Hepatocyte (in vitro differentiated cells): ENCODE measurements around the gene MSMO1.

Source experiments
- EZH2 ChIP-seq: fragments of 200-600 bp; sonication (generic); IDR thresholded peaks from 2 replicates; pipeline ENCODE4 v1.6.1; 2016; ENCODE audit warnings: antibody characterized with exemption, mild to moderate bottlenecking, borderline replicate concordance
- TF ChIP-seq, protein P1 (sequence below): fragments of 200-600 bp; sonication (generic); IDR thresholded peaks from 2 replicates; pipeline ENCODE4 v1.5.1; 2016; ENCODE audit warnings: antibody characterized with exemption, mild to moderate bottlenecking; ENCODE audit not compliant: poor library complexity

DNA sequence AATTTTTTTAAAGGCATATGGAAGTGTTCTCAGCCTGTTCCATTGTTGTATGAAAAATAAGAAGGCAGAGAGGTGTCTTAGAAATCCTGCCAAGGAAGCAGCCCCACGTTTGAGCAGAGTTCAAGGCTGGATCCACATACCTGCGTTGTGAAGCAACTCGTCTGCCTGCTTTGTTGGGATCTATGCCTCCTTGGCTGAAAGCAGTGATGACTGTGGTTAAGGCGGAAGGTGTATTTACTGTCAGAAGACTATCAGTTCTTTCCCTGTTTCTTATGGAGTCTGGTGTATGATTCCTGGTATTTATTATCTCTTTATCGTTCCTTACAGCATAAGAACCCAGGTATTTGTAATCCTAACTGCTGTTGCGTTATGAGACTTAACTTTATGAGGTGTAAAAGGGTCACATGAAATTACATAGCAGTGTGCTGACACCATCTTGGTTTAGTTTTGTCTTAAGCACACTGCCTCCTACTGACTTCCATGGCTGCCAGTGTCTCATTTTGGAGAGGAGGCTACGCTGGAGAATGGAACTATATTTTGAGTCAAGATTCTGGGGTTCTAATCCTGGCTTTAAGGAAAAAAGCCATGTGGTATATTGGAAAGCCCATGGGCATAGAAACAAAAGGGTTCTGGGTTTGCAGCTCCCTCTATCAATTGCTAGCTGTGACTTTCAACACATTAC lies 3.1 kb upstream of the MSMO1 start:
- TF ChIP-seq, protein P1, sequence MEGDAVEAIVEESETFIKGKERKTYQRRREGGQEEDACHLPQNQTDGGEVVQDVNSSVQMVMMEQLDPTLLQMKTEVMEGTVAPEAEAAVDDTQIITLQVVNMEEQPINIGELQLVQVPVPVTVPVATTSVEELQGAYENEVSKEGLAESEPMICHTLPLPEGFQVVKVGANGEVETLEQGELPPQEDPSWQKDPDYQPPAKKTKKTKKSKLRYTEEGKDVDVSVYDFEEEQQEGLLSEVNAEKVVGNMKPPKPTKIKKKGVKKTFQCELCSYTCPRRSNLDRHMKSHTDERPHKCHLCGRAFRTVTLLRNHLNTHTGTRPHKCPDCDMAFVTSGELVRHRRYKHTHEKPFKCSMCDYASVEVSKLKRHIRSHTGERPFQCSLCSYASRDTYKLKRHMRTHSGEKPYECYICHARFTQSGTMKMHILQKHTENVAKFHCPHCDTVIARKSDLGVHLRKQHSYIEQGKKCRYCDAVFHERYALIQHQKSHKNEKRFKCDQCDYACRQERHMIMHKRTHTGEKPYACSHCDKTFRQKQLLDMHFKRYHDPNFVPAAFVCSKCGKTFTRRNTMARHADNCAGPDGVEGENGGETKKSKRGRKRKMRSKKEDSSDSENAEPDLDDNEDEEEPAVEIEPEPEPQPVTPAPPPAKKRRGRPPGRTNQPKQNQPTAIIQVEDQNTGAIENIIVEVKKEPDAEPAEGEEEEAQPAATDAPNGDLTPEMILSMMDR: no peak
- no peak for TF ChIP-seq EZH2
